Osteocyte (in vitro differentiated cells): ENCODE results near the gene TM4SF20. TPM values are rescaled to one million over a fixed set of nuclear protein-coding genes. Genes with fewer than 3 reads are reported as not detected.
"Not testable (repeated sequence)": the region's sequence is repeated elsewhere in the genome, so short reads cannot be mapped to it uniquely, and the experiment has no call there.

Experiments
- DNase-seq: peaks from one replicate; pipeline ENCODE4 v3.0.0; 2021; ENCODE audit warnings: mixed read lengths; ENCODE audit not compliant: unreplicated experiment; ENCODE audit errors: extremely low spot score
- H3K27ac Mint-ChIP-seq: one replicate; pipeline ENCODE4 v1.8.0; 2021; ENCODE audit warnings: mild to moderate bottlenecking, mixed read lengths; ENCODE audit not compliant: unreplicated experiment
- H3K27me3 Mint-ChIP-seq: one replicate; pipeline ENCODE4 v1.8.0; 2021; ENCODE audit warnings: mixed read lengths; ENCODE audit not compliant: unreplicated experiment
- H3K36me3 Mint-ChIP-seq: one replicate; pipeline ENCODE4 v1.8.0; 2021; ENCODE audit warnings: mixed read lengths; ENCODE audit not compliant: unreplicated experiment
- H3K4me1 Mint-ChIP-seq: one replicate; pipeline ENCODE4 v1.8.0; 2021; ENCODE audit warnings: mixed read lengths; ENCODE audit not compliant: unreplicated experiment
- H3K4me3 Mint-ChIP-seq: one replicate; pipeline ENCODE4 v1.8.0; 2021; ENCODE audit warnings: mild to moderate bottlenecking, moderate library complexity, mixed read lengths; ENCODE audit not compliant: unreplicated experiment
- H3K9me3 Mint-ChIP-seq: one replicate; pipeline ENCODE4 v1.8.0; 2021; ENCODE audit warnings: mixed read lengths; ENCODE audit not compliant: unreplicated experiment
- total RNA-seq: library from RNA; stranded (reverse); gene quantifications from 2 replicates; pipeline ENCODE4 v1.2.1, GENCODE V29; 2021
- TF ChIP-seq, protein P1 (sequence below): fragments of 200-600 bp; sonication (generic); IDR thresholded peaks from 2 replicates; pipeline ENCODE4 v1.5.0; 2021; ENCODE audit warnings: antibody characterized with exemption, mild to moderate bottlenecking, moderate library complexity

TM4SF20 gene
- total RNA-seq, 1 donor from 2014 or later = not detected

DNA sequence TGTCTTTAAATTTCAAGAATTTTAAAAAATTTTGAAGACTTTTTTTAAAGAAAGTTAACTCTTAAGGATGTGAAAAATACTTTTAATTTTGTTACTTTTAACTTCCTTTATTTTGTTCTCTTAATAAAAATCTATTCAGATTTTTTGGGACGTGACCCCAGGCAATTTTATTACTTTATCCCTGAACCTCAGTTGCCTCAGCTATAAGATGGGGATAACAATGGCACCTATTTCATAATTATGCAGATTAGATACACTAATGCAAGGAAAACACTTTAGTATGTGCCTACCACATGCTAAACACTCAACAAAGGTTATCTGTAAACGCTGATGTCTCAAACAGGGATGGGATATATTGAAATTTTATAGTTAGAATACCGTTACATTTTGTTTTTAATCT is 10.1 kb upstream of the TM4SF20 start:
- H3K4me1 Mint-ChIP-seq = no peaks in the 10 kb centered on the region
- H3K4me3 Mint-ChIP-seq = no peak overlapping the region
- no peak for DNase-seq
- H3K27ac Mint-ChIP-seq = no peak overlapping the region
- H3K9me3 Mint-ChIP-seq = peaks cover 3% of the 10 kb centered on the region
- TF ChIP-seq, protein P1, sequence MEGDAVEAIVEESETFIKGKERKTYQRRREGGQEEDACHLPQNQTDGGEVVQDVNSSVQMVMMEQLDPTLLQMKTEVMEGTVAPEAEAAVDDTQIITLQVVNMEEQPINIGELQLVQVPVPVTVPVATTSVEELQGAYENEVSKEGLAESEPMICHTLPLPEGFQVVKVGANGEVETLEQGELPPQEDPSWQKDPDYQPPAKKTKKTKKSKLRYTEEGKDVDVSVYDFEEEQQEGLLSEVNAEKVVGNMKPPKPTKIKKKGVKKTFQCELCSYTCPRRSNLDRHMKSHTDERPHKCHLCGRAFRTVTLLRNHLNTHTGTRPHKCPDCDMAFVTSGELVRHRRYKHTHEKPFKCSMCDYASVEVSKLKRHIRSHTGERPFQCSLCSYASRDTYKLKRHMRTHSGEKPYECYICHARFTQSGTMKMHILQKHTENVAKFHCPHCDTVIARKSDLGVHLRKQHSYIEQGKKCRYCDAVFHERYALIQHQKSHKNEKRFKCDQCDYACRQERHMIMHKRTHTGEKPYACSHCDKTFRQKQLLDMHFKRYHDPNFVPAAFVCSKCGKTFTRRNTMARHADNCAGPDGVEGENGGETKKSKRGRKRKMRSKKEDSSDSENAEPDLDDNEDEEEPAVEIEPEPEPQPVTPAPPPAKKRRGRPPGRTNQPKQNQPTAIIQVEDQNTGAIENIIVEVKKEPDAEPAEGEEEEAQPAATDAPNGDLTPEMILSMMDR = no peak
- no peaks in the 10 kb centered on the region for H3K36me3 Mint-ChIP-seq
- H3K27me3 Mint-ChIP-seq = peaks cover 9% of the 10 kb centered on the region

DNA sequence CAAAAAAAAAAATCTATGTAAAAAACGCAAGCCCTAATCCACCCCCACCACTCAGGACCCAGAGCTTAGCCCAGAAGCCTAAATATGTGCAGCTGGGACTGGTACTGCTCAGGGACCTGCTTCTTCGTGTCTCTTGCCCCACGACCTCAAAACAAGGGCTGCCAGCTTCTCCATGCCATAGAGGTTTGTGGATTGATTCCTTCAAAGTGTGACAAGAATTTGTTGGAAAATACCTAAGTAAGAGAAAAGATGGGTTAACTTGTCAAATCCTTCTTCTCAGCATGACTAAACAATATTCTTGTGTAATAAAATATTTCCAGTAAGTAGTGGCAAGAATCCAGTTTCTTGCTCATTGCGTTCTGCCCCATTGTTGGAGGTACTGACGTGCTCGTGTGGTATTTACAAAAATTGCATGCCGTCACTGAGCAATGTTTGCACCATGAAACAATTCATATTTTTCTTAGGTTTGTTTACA is 9.5 kb upstream of the TM4SF20 start:
- H3K27me3 Mint-ChIP-seq = peaks cover 12% of the 10 kb centered on the region
- no peak overlapping the region for H3K27ac Mint-ChIP-seq
- no peak overlapping the region for H3K4me3 Mint-ChIP-seq
- peaks cover 3% of the 10 kb centered on the region for H3K9me3 Mint-ChIP-seq
- TF ChIP-seq, protein P1 = no peak
- H3K4me1 Mint-ChIP-seq = no peaks in the 10 kb centered on the region
- no peak for DNase-seq
- no peaks in the 10 kb centered on the region for H3K36me3 Mint-ChIP-seq

DNA sequence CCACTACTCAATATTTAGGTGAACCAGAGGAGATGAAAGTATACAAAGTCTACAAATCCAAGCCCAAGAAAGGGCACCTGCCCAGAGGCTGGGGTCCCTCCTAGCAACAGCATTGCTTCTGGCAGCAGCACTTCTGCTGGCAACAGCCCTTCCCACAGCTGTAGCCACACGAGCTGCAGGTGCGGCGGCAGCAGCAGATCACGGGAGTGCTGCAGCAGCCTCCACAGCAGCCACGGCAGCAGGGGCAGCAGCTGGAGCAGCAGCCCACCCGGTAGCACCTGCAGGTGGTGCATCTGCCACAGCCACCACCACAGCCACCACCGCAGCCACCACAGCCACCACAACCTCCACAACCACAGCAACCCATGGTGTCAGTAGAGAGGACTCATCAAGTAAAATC is 8.5 kb upstream of the TM4SF20 start, which contains the start of gene SCYGR1:
SCYGR1 (minus strand) TSS at position 367 of the 400 bp plus-strand sequence; CDS start at position 367, 0 bp downstream.
- not testable (repeated sequence) for H3K27ac Mint-ChIP-seq, H3K4me3 Mint-ChIP-seq, H3K9me3 Mint-ChIP-seq, H3K4me1 Mint-ChIP-seq, DNase-seq, H3K36me3 Mint-ChIP-seq
- peaks cover 17% of the 10 kb centered on the region for H3K27me3 Mint-ChIP-seq

DNA sequence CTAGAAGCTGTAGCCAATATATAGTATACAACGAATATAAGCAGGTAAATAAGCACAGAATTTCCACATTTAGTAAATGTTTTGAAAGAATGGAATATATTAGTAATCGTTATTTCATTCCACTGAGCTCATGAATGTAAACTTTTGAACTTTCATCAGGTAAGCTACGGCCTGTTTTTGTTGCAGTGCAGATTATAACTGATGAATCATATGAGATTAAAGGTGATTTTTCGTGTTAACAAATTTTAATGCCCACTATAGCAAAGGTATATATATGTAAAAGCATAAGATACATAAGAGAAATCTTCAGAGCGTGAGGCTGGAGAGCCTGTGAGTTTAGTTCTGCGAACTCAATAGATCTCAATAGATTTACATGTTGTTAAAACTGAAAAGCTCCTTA is 7.5 kb upstream of the TM4SF20 start:
- Mint-ChIP-seq H3K27me3 (peaks cover 25% of the 10 kb centered on the region), H3K4me1 (no peaks in the 10 kb centered on the region), H3K4me3 (no peak overlapping the region), H3K9me3 (peaks cover 3% of the 10 kb centered on the region), H3K36me3 (no peaks in the 10 kb centered on the region), H3K27ac (no peak overlapping the region)
- no peak for DNase-seq
- TF ChIP-seq, protein P1 = no peak

DNA sequence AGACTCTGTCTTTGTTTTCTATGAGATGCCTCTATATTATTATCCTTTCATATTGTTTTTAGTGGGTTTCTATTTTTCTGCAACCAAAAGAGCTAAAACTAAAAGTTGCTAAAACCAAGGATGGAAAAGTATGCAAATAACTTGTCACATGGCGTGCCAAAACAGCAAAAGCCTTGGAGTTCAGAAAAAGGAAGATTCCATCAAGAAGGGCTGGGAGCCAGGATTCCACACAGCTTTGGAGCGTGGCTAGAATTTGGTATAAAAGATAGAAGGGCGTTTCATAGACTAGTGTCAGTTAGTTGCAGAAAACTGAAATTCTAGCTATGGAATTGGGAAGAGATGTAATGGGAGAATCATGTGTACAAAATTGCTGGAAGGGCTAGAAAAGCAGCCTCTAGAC is 4.6 kb upstream of the TM4SF20 start:
- H3K36me3 Mint-ChIP-seq = no peaks in the 10 kb centered on the region
- H3K27me3 Mint-ChIP-seq = peaks cover 26% of the 10 kb centered on the region
- TF ChIP-seq, protein P1 = no peak
- no peak overlapping the region for H3K4me3 Mint-ChIP-seq
- H3K4me1 Mint-ChIP-seq = no peaks in the 10 kb centered on the region
- DNase-seq = no peak
- no peak overlapping the region for H3K27ac Mint-ChIP-seq
- H3K9me3 Mint-ChIP-seq = peaks cover under 1% of the 10 kb centered on the region

DNA sequence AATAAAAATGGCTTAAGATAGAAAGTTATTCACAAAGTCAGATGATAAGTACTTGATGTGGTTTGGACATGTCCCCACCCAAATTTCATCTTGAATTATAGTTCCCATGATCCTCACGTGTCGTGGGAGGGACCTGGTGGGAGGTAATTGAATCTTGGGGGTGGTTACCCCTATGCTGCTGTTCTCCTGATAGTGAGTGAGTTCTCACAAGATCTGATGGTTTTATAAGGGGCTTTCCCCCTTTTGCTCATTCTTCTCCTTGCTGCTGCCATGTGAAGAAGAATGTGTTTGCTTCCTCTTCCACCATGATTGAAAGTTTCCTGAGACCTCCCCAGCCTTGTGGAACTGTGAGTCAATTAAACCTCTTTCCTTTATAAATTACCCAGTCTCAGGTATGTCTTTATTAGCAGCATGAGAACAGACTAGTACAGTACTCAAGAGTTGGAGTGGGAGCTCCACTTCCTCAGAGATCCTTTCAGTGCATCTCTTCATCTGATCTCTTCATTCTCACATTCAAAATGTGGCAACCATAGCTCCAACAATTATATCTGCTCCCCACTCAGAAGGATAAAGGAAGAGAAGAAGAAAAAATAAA is 3.2 kb upstream of the TM4SF20 start:
- not testable (repeated sequence) for H3K4me3 Mint-ChIP-seq, H3K36me3 Mint-ChIP-seq, H3K27ac Mint-ChIP-seq, H3K4me1 Mint-ChIP-seq, H3K9me3 Mint-ChIP-seq, DNase-seq
- peaks cover 29% of the 10 kb centered on the region for H3K27me3 Mint-ChIP-seq
